OCI-LY7 (cell line): ENCODE measurements around the gene NCKAP1. TPM values are rescaled to one million over a fixed set of nuclear protein-coding genes. Genes with fewer than 3 reads are reported as not detected.
"Not testable (repeated sequence)": the region's sequence is repeated elsewhere in the genome, so short reads cannot be mapped to it uniquely, and the experiment has no call there.

ENCODE experiments used
- BruUV-seq: library from RNA; stranded (reverse); fragments of 400-500 nt; replicated peaks from 2 replicates; lab custom pipeline; 2021; lab: Mats Ljungman, UMichigan
- CTCF ChIA-PET: fragments of 300-600 bp; sonication (Branson Sonifier 250); formaldehyde crosslinking; loops from one replicate; lab custom pipeline; 2022; ENCODE audit warnings: antibody characterized with exemption; ENCODE audit not compliant: unreplicated experiment; lab: Charles Lee
- POLR2A ChIA-PET: fragments of 300-600 bp; sonication (Branson Sonifier 250); formaldehyde crosslinking; loops from one replicate; lab custom pipeline; 2022; ENCODE audit warnings: antibody characterized with exemption; lab: Charles Lee
- DNase-seq: peaks from one replicate; pipeline ENCODE4 v3.0.0-alpha.2; 2015; ENCODE audit warnings: low spot score
- H2AFZ ChIP-seq: fragments of 200-600 bp; sonication (generic), shearing (Covaris generic); 2 replicates; pipeline ENCODE4 v1.6.1; 2014; ENCODE audit warnings: mild to moderate bottlenecking, antibody characterized with exemption, low read length, moderate library complexity
- H3K27ac ChIP-seq: fragments of 200-600 bp; sonication (generic); 2 replicates; pipeline ENCODE4 v1.5.1; 2014; ENCODE audit warnings: mixed run types, low read depth, mild to moderate bottlenecking, moderate library complexity, low read length, inconsistent platforms; ENCODE audit not compliant: poor library complexity, severe bottlenecking
- H3K36me3 ChIP-seq: fragments of 200-600 bp; sonication (generic); 2 replicates; pipeline ENCODE4 v1.6.1; 2014; ENCODE audit warnings: mild to moderate bottlenecking, antibody characterized with exemption, low read length, moderate library complexity, mixed read lengths; ENCODE audit not compliant: insufficient read depth
- H3K4me1 ChIP-seq: fragments of 200-600 bp; sonication (generic); 2 replicates; pipeline ENCODE4 v1.5.1; 2014; ENCODE audit warnings: mild to moderate bottlenecking, low read length; ENCODE audit not compliant: insufficient read depth, poor library complexity, severe bottlenecking
- H3K4me2 ChIP-seq: fragments of 200-600 bp; sonication (generic); 2 replicates; pipeline ENCODE4 v1.6.1; 2014; ENCODE audit warnings: mild to moderate bottlenecking, low read length
- H3K4me3 ChIP-seq: fragments of 200-600 bp; sonication (generic); 2 replicates; pipeline ENCODE4 v1.5.1; 2014; ENCODE audit warnings: mild to moderate bottlenecking, low read depth, low read length; ENCODE audit not compliant: poor library complexity, severe bottlenecking
- H3K79me2 ChIP-seq: fragments of 200-600 bp; sonication (generic); 2 replicates; pipeline ENCODE4 v1.6.1; 2016; ENCODE audit warnings: low read depth, mild to moderate bottlenecking, low read length, moderate library complexity, mixed read lengths; ENCODE audit not compliant: insufficient read depth
- H3K9me2 ChIP-seq: fragments of 200-600 bp; sonication (generic); 2 replicates; pipeline ENCODE4 v1.6.1; 2016; ENCODE audit warnings: mild to moderate bottlenecking, low read length, mixed read lengths; ENCODE audit not compliant: insufficient read depth
- H3K9me3 ChIP-seq: fragments of 200-600 bp; sonication (generic); 2 replicates; pipeline ENCODE4 v1.6.1; 2014; ENCODE audit warnings: mild to moderate bottlenecking, mixed run types, low read length, mixed read lengths
- H4K20me1 ChIP-seq: fragments of 200-600 bp; sonication (generic); 2 replicates; pipeline ENCODE4 v1.6.1; 2014; ENCODE audit warnings: mild to moderate bottlenecking, antibody characterized with exemption, low read length, moderate library complexity, mixed read lengths; ENCODE audit not compliant: insufficient read depth
- EZH2phosphoT487 ChIP-seq: fragments of 200-600 bp; sonication (generic); IDR thresholded peaks from 2 replicates; pipeline ENCODE4 v1.6.1; 2018; ENCODE audit warnings: low read depth, borderline replicate concordance, mild to moderate bottlenecking, mixed run types, antibody characterized with exemption, low read length, moderate library complexity, mixed read lengths
- intact Hi-C: fragments of 100-400 bp; cut with micrococcal nuclease; formaldehyde crosslinking; loops from one replicate; pipeline ENCODE4 v1.10.0; 2022; ENCODE audit not compliant: unreplicated experiment
- total RNA-seq, 2 experiments: library from RNA; depleted of rRNA in 1 of 2; stranded (reverse); fragments of >200 nt in 1 of 2; shearing (Covaris generic) in 1 of 2; gene quantifications; 2 replicates each; pipeline ENCODE4 v1.2.3, GENCODE V29; 2014 to 2022
- TF ChIP-seq, protein P1 (sequence below): fragments of 200-600 bp; sonication (generic); conservative IDR thresholded peaks from 2 replicates; pipeline ENCODE4 v1.5.1; 2014; ENCODE audit warnings: mild to moderate bottlenecking, antibody characterized with exemption, low read length, moderate library complexity, mixed read lengths

Gene NCKAP1
- total RNA-seq, 2 experiments from 2014 or later: 0.06 to 0.55 TPM

GRCh38 chr2:183049420-183049819, 11.2 kb upstream of the NCKAP1 start:
- intact Hi-C loops: no loop called here

GRCh38 chr2:183047486-183048125, 9.3 kb upstream of the NCKAP1 start:
- H3K9me2 ChIP-seq, H3K4me2 ChIP-seq, H2AFZ ChIP-seq, POLR2A ChIA-PET, H3K27ac ChIP-seq, BruUV-seq, H4K20me1 ChIP-seq, intact Hi-C loops, H3K36me3 ChIP-seq, CTCF ChIA-PET, H3K9me3 ChIP-seq, H3K4me1 ChIP-seq, DNase-seq, H3K79me2 ChIP-seq, H3K4me3 ChIP-seq: not testable (repeated sequence)

More at GRCh38 chr2:183049420-183049819, 11.2 kb upstream of the NCKAP1 start:
- TF ChIP-seq, protein P1, sequence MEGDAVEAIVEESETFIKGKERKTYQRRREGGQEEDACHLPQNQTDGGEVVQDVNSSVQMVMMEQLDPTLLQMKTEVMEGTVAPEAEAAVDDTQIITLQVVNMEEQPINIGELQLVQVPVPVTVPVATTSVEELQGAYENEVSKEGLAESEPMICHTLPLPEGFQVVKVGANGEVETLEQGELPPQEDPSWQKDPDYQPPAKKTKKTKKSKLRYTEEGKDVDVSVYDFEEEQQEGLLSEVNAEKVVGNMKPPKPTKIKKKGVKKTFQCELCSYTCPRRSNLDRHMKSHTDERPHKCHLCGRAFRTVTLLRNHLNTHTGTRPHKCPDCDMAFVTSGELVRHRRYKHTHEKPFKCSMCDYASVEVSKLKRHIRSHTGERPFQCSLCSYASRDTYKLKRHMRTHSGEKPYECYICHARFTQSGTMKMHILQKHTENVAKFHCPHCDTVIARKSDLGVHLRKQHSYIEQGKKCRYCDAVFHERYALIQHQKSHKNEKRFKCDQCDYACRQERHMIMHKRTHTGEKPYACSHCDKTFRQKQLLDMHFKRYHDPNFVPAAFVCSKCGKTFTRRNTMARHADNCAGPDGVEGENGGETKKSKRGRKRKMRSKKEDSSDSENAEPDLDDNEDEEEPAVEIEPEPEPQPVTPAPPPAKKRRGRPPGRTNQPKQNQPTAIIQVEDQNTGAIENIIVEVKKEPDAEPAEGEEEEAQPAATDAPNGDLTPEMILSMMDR: no peak
- no peak for TF ChIP-seq EZH2phosphoT487
- no peak for DNase-seq
- H2AFZ ChIP-seq: no peak overlapping the region
- H3K4me2 ChIP-seq: no peak overlapping the region
- H3K36me3 ChIP-seq: no peaks in the 10 kb centered on the region
- H3K9me3 ChIP-seq: no peaks in the 10 kb centered on the region
- H4K20me1 ChIP-seq: no peaks in the 10 kb centered on the region; the same call in 1 of the 2 replicates
- H3K4me1 ChIP-seq: no peaks in the 10 kb centered on the region
- H3K27ac ChIP-seq: no peak overlapping the region
- no peaks in the 10 kb centered on the region for H3K9me2 ChIP-seq
- ChIA-PET POLR2A (no interaction called here), CTCF (no interaction called here)
- H3K4me3 ChIP-seq: no peak overlapping the region
- no peaks in the 10 kb centered on the region for H3K79me2 ChIP-seq
- no TSS peak for BruUV-seq

DNA sequence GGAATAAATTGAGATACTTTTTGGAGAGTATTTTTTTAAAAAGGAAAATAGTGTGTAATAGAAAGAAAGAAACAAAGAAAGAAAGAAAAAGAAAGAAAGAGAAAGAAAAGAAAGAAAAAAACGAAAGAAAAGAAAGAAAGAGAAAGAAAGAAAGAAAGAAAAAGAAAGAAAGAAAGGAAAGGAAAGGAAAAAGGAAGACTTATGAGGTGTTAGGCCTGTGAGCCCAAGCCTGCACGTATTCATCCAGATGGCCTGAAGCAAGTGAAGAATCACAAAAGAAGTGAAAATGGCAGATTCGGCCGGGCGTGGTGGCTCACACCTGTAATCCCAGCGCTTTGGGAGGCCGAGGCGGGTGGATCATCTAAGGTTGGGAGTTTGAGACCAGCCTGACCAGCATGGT, 5.3 kb upstream of the NCKAP1 start:
- intact Hi-C loops, H3K79me2 ChIP-seq, H4K20me1 ChIP-seq, BruUV-seq, H3K4me2 ChIP-seq, H2AFZ ChIP-seq, CTCF ChIA-PET, H3K36me3 ChIP-seq, H3K4me3 ChIP-seq, DNase-seq, H3K9me3 ChIP-seq, H3K9me2 ChIP-seq, H3K27ac ChIP-seq, H3K4me1 ChIP-seq: not testable (repeated sequence)
- POLR2A ChIA-PET: interaction anchor here (0.9 kb wide), 1 partner anchor 66 kb away, joined by 4 read pairs; no protein-coding TSS in a partner anchor
